G401.6 (cell line): Measurements from ENCODE around the gene EIF4B.

Experiments
- FAIRE-seq: peaks from 2 replicates; lab custom pipeline; 2012; peaks lifted over from hg19 to GRCh38; lab: Jason Lieb, UNC

Gene EIF4B

GRCh38 chr12:53068811-53069585, 62.7 kb downstream of the EIF4B start:
- no peak for FAIRE-seq

- no peak for FAIRE-seq
Measured at GRCh38 chr12:53069621-53070410, 63.6 kb downstream of the EIF4B start.

GRCh38 chr12:53070877-53071492, 64.7 kb downstream of the EIF4B start:
- no peak for FAIRE-seq

GRCh38 chr12:53071591-53072551, 65.6 kb downstream of the EIF4B start:
- FAIRE-seq: no peak

- FAIRE-seq: no peak
Measured at GRCh38 chr12:53073881-53074280, 67.6 kb downstream of the EIF4B start.

GRCh38 chr12:53074283-53074998, 68.2 kb downstream of the EIF4B start:
- FAIRE-seq: no peak

GRCh38 chr12:53074999-53075370, 68.7 kb downstream of the EIF4B start:
- FAIRE-seq: no peak

GRCh38 chr12:53076461-53076860, 70.2 kb downstream of the EIF4B start:
- FAIRE-seq: no peak

- FAIRE-seq: no peak
Measured at GRCh38 chr12:53077030-53077429, 70.8 kb downstream of the EIF4B start.

GRCh38 chr12:53078425-53079225, 72.4 kb downstream of the EIF4B start:
- FAIRE-seq: no peak

GRCh38 chr12:53079226-53080117, 73.2 kb downstream of the EIF4B start, which contains the start of gene SPRYD3:
TSS of gene SPRYD3 (minus strand) at chr12:53079390. CDS start at chr12:53079333, 57 bp downstream.
- FAIRE-seq: peak; percentile 96

- no peak for FAIRE-seq
Measured at GRCh38 chr12:53082637-53083175, 76.5 kb downstream of the EIF4B start.

- no peak for FAIRE-seq
Measured at GRCh38 chr12:53086361-53086760, 80.1 kb downstream of the EIF4B start.

- no peak for FAIRE-seq
Measured at GRCh38 chr12:53090105-53090504, 83.8 kb downstream of the EIF4B start.

- no peak for FAIRE-seq
Measured at GRCh38 chr12:53090554-53090953, 84.3 kb downstream of the EIF4B start.

- no peak for FAIRE-seq
Measured at GRCh38 chr12:53091756-53092155, 85.5 kb downstream of the EIF4B start.
